ENCODE data around the gene ZKSCAN8. TPM values are rescaled to one million over a fixed set of nuclear protein-coding genes. Genes with fewer than 3 reads are reported as not detected.

The ZKSCAN8 gene
- total and polyA plus RNA-seq, 2 experiments from 2014 or later = 4.1 to 12.0 TPM

DNA sequence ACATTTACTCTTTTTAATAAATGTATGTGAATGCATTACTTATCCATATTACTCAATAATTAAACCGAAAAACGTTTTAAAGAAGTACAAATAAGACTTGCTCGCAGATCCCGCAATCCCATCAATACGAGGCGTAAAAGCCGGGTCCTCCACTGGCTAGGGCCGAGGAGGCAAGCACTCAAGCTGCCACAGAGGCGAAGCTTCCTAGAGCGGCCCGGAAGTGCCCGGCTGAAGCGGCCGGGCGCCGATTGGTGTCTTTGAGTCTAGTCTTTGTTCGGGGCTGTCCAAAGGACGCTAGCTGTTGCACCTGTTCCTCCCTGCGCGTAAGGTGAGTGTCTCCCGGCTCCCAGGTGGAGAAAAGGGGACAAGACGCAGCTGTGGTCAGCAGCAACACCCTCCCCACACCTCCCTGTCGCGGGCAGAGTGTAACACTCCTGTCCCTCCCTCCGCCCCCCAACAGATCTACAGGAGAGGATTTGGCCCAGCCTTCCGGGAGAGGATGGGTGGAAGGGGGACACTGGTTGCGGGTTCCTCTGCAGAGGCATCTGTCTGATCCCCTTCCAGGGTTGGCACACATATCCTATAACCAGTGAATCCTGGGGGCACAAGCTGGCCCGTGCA lies 17.2 kb upstream of the ZKSCAN8 start, which contains the start of gene ZSCAN16:
ZSCAN16 (plus strand) TSS at position 260 of the 621 bp plus-strand sequence. CDS start 835 bp downstream, outside the sequence.
- Histone ChIP-seq H3K9me2 (ENCODE audit: insufficient read depth) (no peaks in the 10 kb centered on the region), H3K4me3 (peak within 1 kb of the TSS; percentile 86), H3K27me3 (replicated peaks; ENCODE audit: insufficient read depth) (no peaks in the 10 kb centered on the region), H3K36me3 (ENCODE audit: low read depth) (peaks cover 10% of the 10 kb centered on the region), H3K4me2 (ENCODE audit: unreplicated experiment) (peak within 1 kb of the TSS; percentile 98), H3F3A (ENCODE audit: insufficient read depth) (peaks cover 11% of the 10 kb centered on the region; the same call in 1 of the 2 replicates), H3K27ac (peak within 1 kb of the TSS; percentile 38), H3K79me2 (ENCODE audit: insufficient read depth) (peaks cover 66% of the 10 kb centered on the region), H3K9ac (peak within 1 kb of the TSS; percentile 79), H4K20me1 (ENCODE audit: insufficient read depth) (no peaks in the 10 kb centered on the region), H3K4me1 (ENCODE audit: insufficient read depth) (0 out of 2 replicates have a peak, but pooled peaks cover 5% of the 10 kb centered on the region), H2AFZ (peak within 1 kb of the TSS; percentile 88), H3K9me3 (ENCODE audit: low read depth) (no peaks in the 10 kb centered on the region)
- TF ChIP-seq EZH2 (IDR thresholded peaks at IDR 0.05; ENCODE audit: insufficient read depth, poor library complexity, severe bottlenecking) (no peak), EZH2phosphoT487 (IDR thresholded peaks at IDR 0.05; ENCODE audit: insufficient read depth, low read depth) (no peak)
- in situ Hi-C loops (cut with MboI) = no loop called here
- WGBS, 2 experiments (ENCODE audit: low coverage in 1 of 2, low lambda C conversion rate in 2 of 2, missing lambda C conversion rate in 2 of 2) = 2% methylated on average over 27 to 28 of the region's 28 CpGs
- DNase-seq = peak; percentile 94

DNA sequence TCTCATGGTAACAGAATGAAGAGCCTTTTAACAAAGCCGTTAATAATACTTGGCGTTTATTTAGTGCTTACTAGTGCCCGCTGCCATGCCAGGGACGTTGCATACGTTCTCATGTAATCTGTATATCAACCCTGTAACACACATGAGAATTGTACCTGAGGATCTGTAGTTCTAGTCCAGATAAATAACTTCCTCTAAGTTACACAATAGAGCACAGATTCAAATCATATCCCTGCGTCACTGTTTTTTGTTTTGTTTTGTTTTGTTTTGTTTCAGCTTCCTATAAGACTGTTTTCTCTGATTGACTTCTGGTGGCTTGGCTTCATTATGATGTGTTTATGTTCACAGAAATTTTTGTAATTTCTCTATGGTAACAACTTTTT lies 16.7 kb upstream of the ZKSCAN8 start:
- Histone ChIP-seq H3K9me3 (ENCODE audit: low read depth) (no peaks in the 10 kb centered on the region), H3K9me2 (ENCODE audit: insufficient read depth) (no peaks in the 10 kb centered on the region), H3K9ac (peak overlapping the region; percentile 79), H3F3A (ENCODE audit: insufficient read depth) (peaks cover 11% of the 10 kb centered on the region; the same call in 1 of the 2 replicates), H4K20me1 (ENCODE audit: insufficient read depth) (no peaks in the 10 kb centered on the region), H3K36me3 (ENCODE audit: low read depth) (peaks cover 5% of the 10 kb centered on the region), H3K27ac (peak overlapping the region; percentile 38), H3K4me1 (ENCODE audit: insufficient read depth) (0 out of 2 replicates have a peak, but pooled peaks cover 5% of the 10 kb centered on the region), H3K4me2 (ENCODE audit: unreplicated experiment) (peak overlapping the region; percentile 98), H3K4me3 (peak overlapping the region; percentile 86), H3K79me2 (ENCODE audit: insufficient read depth) (peaks cover 71% of the 10 kb centered on the region), H3K27me3 (replicated peaks; ENCODE audit: insufficient read depth) (no peaks in the 10 kb centered on the region), H2AFZ (peak overlapping the region; percentile 88)
- no peak for DNase-seq
- TF ChIP-seq EZH2 (IDR thresholded peaks at IDR 0.05; ENCODE audit: insufficient read depth, poor library complexity, severe bottlenecking) (no peak), EZH2phosphoT487 (IDR thresholded peaks at IDR 0.05; ENCODE audit: insufficient read depth, low read depth) (no peak)
- 18 to 20% methylated on average over 6 of the region's 6 CpGs for WGBS, 2 experiments (ENCODE audit: low coverage in 1 of 2, low lambda C conversion rate in 2 of 2, missing lambda C conversion rate in 2 of 2)
- in situ Hi-C loops (cut with MboI) = no loop called here

DNA sequence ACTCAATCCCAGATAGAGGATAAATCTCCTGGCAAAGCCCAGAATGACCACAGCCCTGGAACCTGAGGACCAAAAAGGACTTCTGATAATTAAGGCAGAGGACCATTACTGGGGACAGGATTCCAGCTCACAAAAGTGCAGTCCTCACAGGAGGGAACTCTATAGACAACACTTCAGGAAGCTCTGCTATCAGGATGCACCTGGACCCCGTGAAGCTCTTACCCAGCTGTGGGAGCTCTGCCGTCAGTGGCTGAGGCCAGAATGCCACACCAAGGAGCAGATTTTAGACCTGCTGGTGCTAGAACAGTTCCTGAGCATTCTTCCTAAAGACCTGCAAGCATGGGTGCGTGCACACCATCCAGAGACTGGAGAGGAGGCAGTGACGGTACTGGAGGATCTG lies 16.3 kb upstream of the ZKSCAN8 start:
- H4K20me1 ChIP-seq (ENCODE audit: insufficient read depth) = no peaks in the 10 kb centered on the region
- no peak overlapping the region; the same call in 1 of the 2 replicates for H2AFZ ChIP-seq
- TF ChIP-seq EZH2phosphoT487 (IDR thresholded peaks at IDR 0.05; ENCODE audit: insufficient read depth, low read depth) = no peak
- no peak for TF ChIP-seq EZH2 (IDR thresholded peaks at IDR 0.05; ENCODE audit: insufficient read depth, poor library complexity, severe bottlenecking)
- in situ Hi-C loops (cut with MboI) = no loop called here
- no peak overlapping the region for H3K4me2 ChIP-seq (ENCODE audit: unreplicated experiment)
- H3K27me3 ChIP-seq (replicated peaks; ENCODE audit: insufficient read depth) = no peaks in the 10 kb centered on the region
- peak overlapping the region; percentile 38 for H3K27ac ChIP-seq
- WGBS, 2 experiments (ENCODE audit: low coverage in 1 of 2, low lambda C conversion rate in 2 of 2, missing lambda C conversion rate in 2 of 2) = 91 to 92% methylated on average over 4 of the region's 4 CpGs
- 0 out of 2 replicates have a peak, but pooled peaks cover 5% of the 10 kb centered on the region for H3K4me1 ChIP-seq (ENCODE audit: insufficient read depth)
- peaks cover 75% of the 10 kb centered on the region for H3K79me2 ChIP-seq (ENCODE audit: insufficient read depth)
- DNase-seq = no peak
- H3K4me3 ChIP-seq = peak overlapping the region; percentile 86; the same call in 1 of the 2 replicates
- peak overlapping the region; percentile 79; the same call in 1 of the 2 replicates for H3K9ac ChIP-seq
- H3K36me3 ChIP-seq (ENCODE audit: low read depth) = peaks cover 4% of the 10 kb centered on the region; the same call in 1 of the 2 replicates
- H3K9me2 ChIP-seq (ENCODE audit: insufficient read depth) = no peaks in the 10 kb centered on the region
- no peaks in the 10 kb centered on the region for H3K9me3 ChIP-seq (ENCODE audit: low read depth)
- peaks cover 11% of the 10 kb centered on the region; the same call in 1 of the 2 replicates for H3F3A ChIP-seq (ENCODE audit: insufficient read depth)

- Histone ChIP-seq H3K27me3 (replicated peaks; ENCODE audit: insufficient read depth) (no peaks in the 10 kb centered on the region), H3F3A (ENCODE audit: insufficient read depth) (peaks cover 13% of the 10 kb centered on the region; the same call in 1 of the 2 replicates), H4K20me1 (ENCODE audit: insufficient read depth) (no peaks in the 10 kb centered on the region), H3K79me2 (ENCODE audit: insufficient read depth) (peaks cover 89% of the 10 kb centered on the region), H3K4me2 (ENCODE audit: unreplicated experiment) (no peak overlapping the region), H3K4me3 (no peak overlapping the region), H2AFZ (no peak overlapping the region), H3K9me2 (ENCODE audit: insufficient read depth) (no peaks in the 10 kb centered on the region), H3K9ac (no peak overlapping the region), H3K27ac (no peak overlapping the region), H3K4me1 (ENCODE audit: insufficient read depth) (peaks cover 15% of the 10 kb centered on the region), H3K9me3 (ENCODE audit: low read depth) (no peaks in the 10 kb centered on the region), H3K36me3 (ENCODE audit: low read depth) (no peaks in the 10 kb centered on the region; the same call in 1 of the 2 replicates)
- no peak for TF ChIP-seq EZH2phosphoT487 (IDR thresholded peaks at IDR 0.05; ENCODE audit: insufficient read depth, low read depth)
- no peak for TF ChIP-seq EZH2 (IDR thresholded peaks at IDR 0.05; ENCODE audit: insufficient read depth, poor library complexity, severe bottlenecking)
- WGBS, 2 experiments (ENCODE audit: low coverage in 1 of 2, low lambda C conversion rate in 2 of 2, missing lambda C conversion rate in 2 of 2) = 54 to 57% methylated on average over 3 of the region's 3 CpGs
- in situ Hi-C loops (cut with MboI) = no loop called here
- DNase-seq = peak; percentile 64
These were observed 7.7 kb upstream of the ZKSCAN8 start for GRCh38 chr6:28134015-28134414.

Data from GM23248 (cell line).